ENCODE data around the gene C1QB.

The C1QB gene

DNA sequence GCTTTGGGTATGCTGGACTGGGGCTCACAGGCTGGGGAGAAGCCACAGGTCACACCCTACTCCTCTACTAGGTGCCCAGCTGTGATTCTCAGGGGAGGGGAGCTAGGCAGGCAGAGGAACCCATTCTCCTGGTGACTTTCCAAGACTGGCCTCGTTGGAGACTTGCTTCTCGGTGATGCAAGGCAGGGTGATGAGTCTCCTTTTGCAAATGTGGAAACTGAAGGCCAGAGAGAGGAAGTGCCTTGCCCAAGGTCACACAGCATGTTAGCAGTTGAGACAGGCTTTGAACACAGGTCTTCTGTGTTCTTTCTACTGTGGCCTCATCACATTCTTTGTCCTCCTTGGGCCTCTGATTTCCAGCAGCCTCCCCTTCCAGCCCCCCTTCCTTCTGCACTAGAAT, 37.1 kb upstream of the C1QB start:
- Histone ChIP-seq H3K9me3 (ENCODE audit: insufficient read depth, low read depth, low read length) (no peaks in the 10 kb centered on the region), H3K4me2 (ENCODE audit: low read depth, low read length, poor library complexity, severe bottlenecking) (no peak overlapping the region), H2AFZ (ENCODE audit: low read length) (no peak overlapping the region), H3K27me3 (ENCODE audit: insufficient read depth, low read length, poor library complexity, severe bottlenecking) (no peaks in the 10 kb centered on the region), H4K20me1 (ENCODE audit: insufficient read depth, low read length, poor library complexity, severe bottlenecking) (no peaks in the 10 kb centered on the region), H3K9me2 (replicated peaks; ENCODE audit: low read depth, low read length) (no peaks in the 10 kb centered on the region), H3K4me1 (ENCODE audit: insufficient read depth, low read length, poor library complexity, severe bottlenecking) (peaks cover 7% of the 10 kb centered on the region), H3F3A (ENCODE audit: low read depth) (no peaks in the 10 kb centered on the region), H3K36me3 (ENCODE audit: insufficient read depth, low read length) (no peaks in the 10 kb centered on the region), H3K79me2 (ENCODE audit: insufficient read depth, low read length) (no peaks in the 10 kb centered on the region), H3K9ac (ENCODE audit: low read depth, low read length, poor library complexity, severe bottlenecking) (no peak overlapping the region), H3K4me3 (ENCODE audit: low read length, poor library complexity, severe bottlenecking) (no peak overlapping the region)
- TF ChIP-seq EZH2phosphoT487 (IDR thresholded peaks at IDR 0.05; ENCODE audit: borderline replicate concordance) (no peak), CTCF (conservative IDR thresholded peaks at IDR 0.05; ENCODE audit: low read length) (no peak)

DNA sequence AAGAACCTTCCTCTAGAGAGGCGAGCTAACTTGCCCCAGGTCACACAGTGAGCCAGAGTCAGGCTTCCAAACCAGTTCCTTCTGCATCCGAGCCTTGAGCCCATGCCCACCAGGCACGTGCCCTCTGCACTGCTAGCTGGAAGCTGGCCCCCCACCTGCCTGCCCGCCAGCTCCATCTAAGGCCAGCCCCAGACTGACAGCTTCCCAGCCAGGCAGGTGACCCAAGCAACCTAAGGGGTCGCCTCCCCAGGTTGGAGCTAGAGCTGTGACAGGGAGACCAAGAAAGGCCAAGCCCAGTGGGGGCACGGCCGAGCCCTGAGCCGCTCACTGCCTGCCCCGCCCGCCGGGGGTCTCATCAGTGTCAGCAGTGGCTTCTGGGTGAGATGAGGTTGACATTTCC, 36.5 kb upstream of the C1QB start:
- no peak overlapping the region for H3K4me3 ChIP-seq (ENCODE audit: low read length, poor library complexity, severe bottlenecking)
- H2AFZ ChIP-seq (ENCODE audit: low read length) = no peak overlapping the region
- H3K79me2 ChIP-seq (ENCODE audit: insufficient read depth, low read length) = no peaks in the 10 kb centered on the region
- no peaks in the 10 kb centered on the region for H3K9me2 ChIP-seq (replicated peaks; ENCODE audit: low read depth, low read length)
- H3K36me3 ChIP-seq (ENCODE audit: insufficient read depth, low read length) = no peaks in the 10 kb centered on the region
- H3F3A ChIP-seq (ENCODE audit: low read depth) = no peaks in the 10 kb centered on the region
- H3K27me3 ChIP-seq (ENCODE audit: insufficient read depth, low read length, poor library complexity, severe bottlenecking) = no peaks in the 10 kb centered on the region
- H3K4me1 ChIP-seq (ENCODE audit: insufficient read depth, low read length, poor library complexity, severe bottlenecking) = peaks cover 7% of the 10 kb centered on the region
- TF ChIP-seq CTCF (conservative IDR thresholded peaks at IDR 0.05; ENCODE audit: low read length) (no peak), EZH2phosphoT487 (IDR thresholded peaks at IDR 0.05; ENCODE audit: borderline replicate concordance) (no peak)
- H3K9ac ChIP-seq (ENCODE audit: low read depth, low read length, poor library complexity, severe bottlenecking) = no peak overlapping the region
- no peak overlapping the region for H3K4me2 ChIP-seq (ENCODE audit: low read depth, low read length, poor library complexity, severe bottlenecking)
- H3K9me3 ChIP-seq (ENCODE audit: insufficient read depth, low read depth, low read length) = no peaks in the 10 kb centered on the region
- H4K20me1 ChIP-seq (ENCODE audit: insufficient read depth, low read length, poor library complexity, severe bottlenecking) = no peaks in the 10 kb centered on the region

DNA sequence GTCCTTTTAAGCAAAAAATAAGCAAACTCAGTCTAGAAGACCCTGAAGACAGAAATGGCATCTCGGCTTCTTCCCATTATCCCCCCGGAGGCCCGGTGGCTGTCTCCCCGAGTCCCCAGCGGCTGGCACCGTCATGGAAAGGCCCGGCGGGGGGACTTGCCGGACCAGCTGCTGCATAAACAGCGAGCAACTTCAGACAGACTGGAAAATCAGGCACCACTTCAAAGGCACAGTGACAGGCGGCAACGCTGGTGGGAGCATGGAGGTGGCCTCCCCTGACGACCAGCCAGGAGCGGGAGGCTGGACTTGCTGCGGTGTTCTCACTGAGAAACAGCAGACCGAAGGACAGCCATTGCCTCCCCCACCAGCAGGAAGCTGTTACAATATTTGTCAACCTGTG, 35.0 kb upstream of the C1QB start:
- H3K79me2 ChIP-seq (ENCODE audit: insufficient read depth, low read length) = no peaks in the 10 kb centered on the region
- no peak for TF ChIP-seq CTCF (conservative IDR thresholded peaks at IDR 0.05; ENCODE audit: low read length)
- TF ChIP-seq EZH2phosphoT487 (IDR thresholded peaks at IDR 0.05; ENCODE audit: borderline replicate concordance) = no peak
- H3K4me3 ChIP-seq (ENCODE audit: low read length, poor library complexity, severe bottlenecking) = no peak overlapping the region
- H3K4me1 ChIP-seq (ENCODE audit: insufficient read depth, low read length, poor library complexity, severe bottlenecking) = peaks cover 7% of the 10 kb centered on the region
- no peak overlapping the region for H3K9ac ChIP-seq (ENCODE audit: low read depth, low read length, poor library complexity, severe bottlenecking)
- H4K20me1 ChIP-seq (ENCODE audit: insufficient read depth, low read length, poor library complexity, severe bottlenecking) = no peaks in the 10 kb centered on the region
- no peaks in the 10 kb centered on the region for H3K27me3 ChIP-seq (ENCODE audit: insufficient read depth, low read length, poor library complexity, severe bottlenecking)
- H3K9me2 ChIP-seq (replicated peaks; ENCODE audit: low read depth, low read length) = no peaks in the 10 kb centered on the region
- no peaks in the 10 kb centered on the region for H3K9me3 ChIP-seq (ENCODE audit: insufficient read depth, low read depth, low read length)
- H3K4me2 ChIP-seq (ENCODE audit: low read depth, low read length, poor library complexity, severe bottlenecking) = no peak overlapping the region
- H3F3A ChIP-seq (ENCODE audit: low read depth) = no peaks in the 10 kb centered on the region
- no peak overlapping the region for H2AFZ ChIP-seq (ENCODE audit: low read length)
- no peaks in the 10 kb centered on the region for H3K36me3 ChIP-seq (ENCODE audit: insufficient read depth, low read length)
